HG02885 (cell line): ENCODE results near the gene SEMA7A.

ENCODE experiments used
- ATAC-seq: cut with Tn5 transposase; IDR thresholded peaks from one replicate; pipeline ENCODE4 v1.9.1; 2021; ENCODE audit warnings: mild to moderate bottlenecking; ENCODE audit not compliant: unreplicated experiment, poor library complexity

SEMA7A gene

GRCh38 chr15:74453925-74454763 is 20.4 kb upstream of the SEMA7A start:
- no peak for ATAC-seq

- ATAC-seq: no peak
These were observed 18.4 kb upstream of the SEMA7A start for GRCh38 chr15:74451861-74452835.

- ATAC-seq: no peak
These were observed 17.6 kb upstream of the SEMA7A start for GRCh38 chr15:74451322-74451721.

GRCh38 chr15:74449643-74450205 is 16.0 kb upstream of the SEMA7A start:
- ATAC-seq: no peak

DNA sequence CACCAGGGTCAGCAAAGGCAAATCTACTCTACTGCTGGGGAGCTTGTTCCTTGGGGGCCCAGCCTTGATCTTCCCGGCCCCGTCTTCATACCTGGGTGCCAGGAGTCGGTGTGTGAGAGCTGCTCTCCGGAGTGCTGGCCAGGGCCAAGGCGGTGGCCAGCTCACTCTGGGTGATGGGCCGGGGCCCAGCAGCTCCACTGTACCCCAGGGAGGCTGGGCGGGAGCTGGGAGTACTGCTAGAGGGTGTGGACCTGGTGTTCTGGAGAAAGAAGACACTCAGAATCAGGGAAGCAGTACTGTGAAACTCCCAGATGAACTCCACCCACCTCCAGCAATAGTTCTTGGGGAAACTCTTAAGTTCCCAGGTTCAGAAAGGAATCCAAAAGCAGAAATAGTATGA is 15.3 kb upstream of the SEMA7A start:
- no peak for ATAC-seq

- ATAC-seq: no peak
These were observed 12.3 kb upstream of the SEMA7A start for GRCh38 chr15:74445816-74446763.

DNA sequence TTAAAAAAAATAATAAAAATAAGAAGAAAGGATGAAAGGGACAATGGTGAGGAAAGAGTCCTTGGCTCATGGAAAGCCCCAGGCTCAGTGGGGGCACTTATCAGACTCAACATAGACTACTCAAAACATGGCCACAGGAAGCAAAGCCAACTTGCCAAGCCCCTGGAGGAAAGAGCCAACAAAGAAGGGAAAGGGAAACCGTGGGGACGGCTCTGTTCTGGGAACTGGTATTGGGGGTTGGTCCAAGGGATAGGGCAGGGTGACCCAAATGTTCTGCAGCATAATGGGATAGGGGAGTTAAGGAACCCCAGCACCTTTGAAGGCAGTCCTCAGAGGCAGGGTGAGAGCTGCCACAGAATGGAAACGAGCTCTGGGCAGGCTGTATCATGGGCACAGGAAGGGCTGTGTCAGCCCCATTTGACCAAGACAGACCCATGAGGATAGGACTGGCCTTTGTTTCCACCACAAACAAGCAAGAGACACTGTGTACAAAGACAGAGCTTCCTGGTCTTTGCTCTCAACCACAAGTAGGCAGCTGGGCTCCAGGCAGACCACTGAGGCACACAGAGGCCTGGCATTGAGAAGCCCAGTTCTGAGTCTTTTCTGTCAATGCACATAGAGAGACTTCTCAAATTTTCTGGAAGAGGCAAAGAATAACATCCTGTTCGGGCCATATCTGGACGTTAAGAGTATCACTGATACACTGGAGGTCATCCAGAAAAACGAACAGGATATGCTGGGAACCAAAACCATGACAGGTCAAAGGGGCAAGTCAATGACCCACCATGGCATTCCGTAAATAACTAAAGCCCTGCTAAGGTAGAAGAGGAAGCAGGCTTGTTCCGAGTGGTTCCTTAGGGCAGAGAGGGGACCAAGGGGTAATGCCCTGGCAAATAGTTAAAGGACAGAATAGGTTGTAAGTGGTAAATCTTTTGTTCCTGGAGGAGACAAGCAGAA is 10.6 kb upstream of the SEMA7A start:
- no peak for ATAC-seq

DNA sequence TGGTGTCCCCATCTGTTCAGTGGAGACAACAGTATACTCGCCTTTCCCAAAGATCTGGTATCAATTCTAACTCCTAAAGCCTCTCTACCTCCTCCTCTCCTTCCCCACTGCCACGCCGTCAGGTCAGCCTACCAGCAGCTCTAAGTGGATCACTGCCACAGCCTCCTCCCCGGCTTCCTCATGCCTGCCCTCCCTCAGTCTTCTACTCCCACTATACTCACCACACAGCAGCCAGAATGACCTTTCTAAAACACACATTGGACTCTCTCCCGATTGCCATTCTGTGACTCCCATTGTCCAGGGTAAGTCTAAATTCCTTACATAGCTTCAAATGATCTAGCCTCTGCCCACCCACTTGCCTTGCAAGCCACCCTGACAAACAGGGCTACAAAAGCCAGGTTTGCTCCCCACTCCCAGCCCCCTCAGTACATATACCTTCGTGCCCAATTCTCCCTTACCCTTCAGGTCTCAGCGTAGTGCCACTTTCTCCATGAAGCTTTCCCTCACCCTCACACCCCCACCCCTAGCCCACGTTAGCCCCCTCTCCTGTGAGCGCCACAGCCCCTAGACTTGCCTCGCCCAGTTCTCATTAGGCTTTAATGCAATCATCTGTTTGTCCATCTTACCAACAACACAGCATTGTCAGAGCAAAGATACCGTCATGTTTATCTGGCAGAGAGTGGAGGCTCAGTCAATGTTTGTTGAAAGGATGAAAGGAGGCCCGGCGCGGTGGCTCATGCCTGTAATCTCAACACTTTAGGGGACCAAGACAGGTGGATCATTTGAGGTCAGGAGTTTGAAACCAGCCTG is 9.5 kb upstream of the SEMA7A start:
- ATAC-seq: no peak

DNA sequence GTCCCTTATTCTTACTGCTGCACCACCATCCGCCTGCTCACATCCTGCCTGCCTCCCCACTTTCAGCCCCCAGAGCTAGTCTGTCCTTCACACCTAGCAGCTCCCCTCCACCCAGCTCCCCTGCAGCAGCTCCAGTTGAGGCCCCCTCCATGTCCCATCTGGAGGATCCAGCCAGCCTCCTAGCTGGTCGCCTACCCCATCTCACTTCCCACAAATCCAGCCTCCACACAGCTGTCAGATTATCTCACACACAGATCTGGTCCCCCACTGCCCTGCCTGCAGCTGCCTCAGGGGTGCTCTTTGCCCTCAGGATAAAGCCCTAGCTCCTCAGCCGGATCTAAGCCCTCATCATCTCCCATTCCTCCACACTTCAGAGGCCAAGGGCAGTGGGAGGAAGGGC is 8.8 kb upstream of the SEMA7A start:
- no peak for ATAC-seq

- ATAC-seq: no peak
These were observed 8.3 kb upstream of the SEMA7A start for GRCh38 chr15:74442063-74442462.

DNA sequence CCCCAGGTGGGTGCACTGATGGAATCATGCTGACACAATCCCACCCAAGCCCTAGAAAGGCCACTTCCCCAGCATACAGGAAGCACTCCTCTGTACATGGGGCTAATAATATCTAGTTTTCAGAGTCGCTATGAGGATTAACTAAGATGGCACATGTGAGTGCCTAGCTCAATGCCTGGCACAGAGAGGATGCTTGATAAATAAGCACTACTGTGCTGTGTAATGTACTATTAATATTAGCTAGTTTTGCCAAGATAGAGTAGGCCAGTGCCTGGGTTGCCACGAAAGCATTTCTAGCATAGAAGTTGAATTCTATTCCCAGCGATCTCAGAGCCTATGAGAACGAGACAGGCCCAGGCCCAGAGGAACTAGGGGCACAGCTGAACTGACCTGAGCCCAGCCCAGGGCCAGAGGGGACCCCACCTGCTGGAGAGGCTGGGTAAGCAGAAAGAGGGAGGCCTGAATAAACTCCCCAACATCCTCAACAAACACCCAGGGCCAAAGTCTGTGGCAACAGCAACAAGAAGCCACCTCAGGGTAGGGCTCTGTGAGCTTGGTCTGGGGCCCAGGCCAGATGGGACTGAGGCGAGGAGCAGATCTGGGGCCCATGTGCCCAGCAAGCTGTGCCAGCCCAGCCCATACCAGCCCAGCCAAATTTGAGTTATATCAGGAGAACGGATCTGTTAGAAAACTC is 7.6 kb upstream of the SEMA7A start:
- no peak for ATAC-seq

GRCh38 chr15:74438721-74439316 is 5.1 kb upstream of the SEMA7A start:
- peak; percentile 51 for ATAC-seq

GRCh38 chr15:74438206-74438605 is 4.4 kb upstream of the SEMA7A start:
- no peak for ATAC-seq

DNA sequence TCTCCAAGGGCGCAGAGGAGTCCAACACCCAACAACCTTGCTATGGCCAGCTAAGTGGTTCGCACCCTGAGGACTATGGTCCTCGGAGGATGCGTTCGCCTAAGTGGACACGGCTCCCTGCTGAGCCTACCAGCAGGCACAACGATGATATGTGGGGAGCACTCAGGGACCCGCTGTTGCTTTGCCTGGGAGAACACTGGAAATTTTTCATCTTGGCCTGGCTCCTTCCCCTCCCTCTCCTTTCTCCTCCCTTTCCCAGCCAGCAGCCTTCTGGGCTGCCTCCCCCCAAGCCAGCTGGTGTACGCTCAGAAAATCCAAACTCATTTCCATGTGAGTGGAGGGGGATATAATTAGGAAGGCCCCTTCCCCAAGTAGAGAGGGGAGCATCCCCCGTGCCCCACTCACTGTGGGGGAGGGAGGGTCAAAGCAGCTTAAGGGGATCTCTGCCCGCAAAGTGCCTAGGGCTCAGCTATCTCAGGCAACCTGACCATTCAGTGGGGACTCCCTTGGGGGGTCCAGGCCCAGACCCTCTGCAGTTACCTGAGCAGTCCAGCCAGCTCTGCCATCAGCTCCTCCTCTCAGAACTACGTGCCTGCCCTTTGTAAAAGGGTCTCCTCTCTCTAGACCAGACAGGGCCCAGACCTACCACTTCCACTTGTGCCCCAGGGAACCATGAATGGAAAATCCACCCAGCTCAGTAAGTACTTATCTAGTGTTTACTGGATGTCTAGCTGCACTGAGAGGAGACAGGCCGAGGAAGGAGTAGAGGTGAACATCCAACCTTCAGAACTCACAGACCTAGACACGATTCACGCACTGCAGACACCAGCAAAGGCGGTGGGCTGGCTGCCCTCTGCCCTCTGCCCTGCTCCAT is 742 bp upstream of the SEMA7A start:
- peak; percentile 5 for ATAC-seq

GRCh38 chr15:74432968-74433591 is 678 bp downstream of the SEMA7A start:
- ATAC-seq: no peak
